HUES64 (cell line): ENCODE data around the gene MIF4GD.
A peak's percentile ranks its signal among the peaks of the same experiment; 100 is the strongest.

Experiments used
- H3K27ac ChIP-seq: 2 replicates; pipeline ENCODE4 v1.7.0; 2013; ENCODE audit warnings: low read depth, low read length, inconsistent platforms
- H3K27me3 ChIP-seq: 2 replicates; pipeline ENCODE4 v1.6.1; 2013; ENCODE audit warnings: mild to moderate bottlenecking, low read length; ENCODE audit not compliant: insufficient read depth
- H3K36me3 ChIP-seq: 2 replicates; pipeline ENCODE4 v1.6.1; 2013; ENCODE audit warnings: mild to moderate bottlenecking, low read length; ENCODE audit not compliant: insufficient read depth
- H3K4me1 ChIP-seq: 2 replicates; pipeline ENCODE4 v1.6.1; 2013; ENCODE audit warnings: mild to moderate bottlenecking, low read length, moderate library complexity; ENCODE audit not compliant: insufficient read depth
- H3K4me3 ChIP-seq: 2 replicates; pipeline ENCODE4 v1.5.1; 2013; ENCODE audit warnings: mild to moderate bottlenecking, low read length, moderate library complexity
- H3K9ac ChIP-seq: 2 replicates; pipeline ENCODE4 v1.6.1; 2013; ENCODE audit warnings: mild to moderate bottlenecking, low read depth, low read length
- H3K9me3 ChIP-seq: 2 replicates; pipeline ENCODE4 v1.6.1; 2013; ENCODE audit warnings: low read depth, low read length; ENCODE audit not compliant: insufficient read depth
- WGBS: fragments of 150-250, 120-280 bp; methylation state at CpG from one replicate; pipeline ENCODE4 v1.1.7; 2013; ENCODE audit warnings: missing lambda C conversion rate; 5-methylcytosine and 5-hydroxymethylcytosine counted together

The MIF4GD gene

DNA sequence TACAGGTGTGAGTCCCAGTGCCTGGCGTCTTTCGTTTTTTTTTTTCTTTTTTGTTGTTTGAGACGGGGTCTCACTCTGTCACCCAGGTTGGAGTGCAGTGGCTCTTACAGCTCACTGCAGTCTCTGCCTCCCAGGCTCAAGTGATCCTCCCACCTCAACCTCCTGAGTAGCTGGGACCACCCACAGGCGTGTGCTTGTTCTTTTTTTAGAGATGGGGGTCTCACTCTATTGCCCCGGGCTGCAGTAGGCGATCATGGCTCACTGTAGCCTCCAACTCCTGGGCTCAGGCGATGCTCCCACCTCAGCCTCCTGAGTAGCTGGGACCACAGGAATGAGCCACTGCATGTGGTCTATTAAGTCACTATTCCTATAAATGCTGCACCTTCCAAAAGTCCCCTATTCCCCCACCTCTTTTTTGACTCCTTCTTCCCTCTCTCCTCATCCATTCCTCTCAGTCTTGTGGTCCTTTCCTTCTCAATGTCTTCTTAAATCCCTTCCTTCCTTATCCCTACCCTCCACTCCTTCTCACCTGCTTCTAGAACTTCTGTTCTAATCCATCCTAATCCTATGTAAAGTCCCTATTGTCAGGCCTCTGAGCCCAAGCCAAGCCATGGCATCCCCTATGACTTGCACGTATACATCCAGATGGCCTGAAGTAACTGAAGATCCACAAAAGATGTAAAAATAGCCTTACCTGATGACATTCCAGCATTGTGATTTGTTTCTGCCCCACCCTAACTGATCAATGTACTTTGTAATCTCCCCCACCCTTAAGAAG, 18.8 kb downstream of the MIF4GD start:
- Histone ChIP-seq H3K4me1 (peaks cover 10% of the 10 kb centered on the region), H3K27me3 (no peaks in the 10 kb centered on the region), H3K9ac (no peak overlapping the region), H3K36me3 (no peaks in the 10 kb centered on the region), H3K27ac (no peak overlapping the region), H3K9me3 (no peaks in the 10 kb centered on the region), H3K4me3 (no peak overlapping the region)
- WGBS, result 93% methylated on average over 8 of the region's 8 CpGs

DNA sequence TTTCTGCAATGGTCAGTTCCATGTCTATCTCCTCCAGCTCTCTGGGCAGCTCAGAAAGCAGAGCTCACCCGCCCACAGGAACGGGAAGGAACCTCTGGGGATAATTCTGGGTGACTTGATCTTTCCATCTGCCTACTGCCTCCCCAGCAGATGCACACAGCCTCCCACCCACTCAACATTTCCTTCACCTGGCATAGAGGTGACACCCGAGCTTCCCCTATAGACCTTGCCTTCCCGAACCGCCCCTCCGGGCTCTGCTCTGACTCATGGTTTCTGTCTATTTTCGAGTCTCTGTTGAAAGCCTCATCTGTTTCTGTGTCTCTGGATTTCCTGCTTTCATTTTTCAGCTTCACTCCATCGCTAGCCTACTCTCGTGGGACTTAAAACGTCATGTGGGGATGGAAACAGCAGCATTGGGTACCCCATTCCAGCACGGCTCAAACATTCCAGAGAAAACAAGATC, 21.0 kb downstream of the MIF4GD start:
- Histone ChIP-seq H3K4me3 (no peak overlapping the region), H3K9me3 (no peaks in the 10 kb centered on the region), H3K36me3 (peaks cover 15% of the 10 kb centered on the region), H3K9ac (no peak overlapping the region), H3K27ac (no peak overlapping the region), H3K4me1 (peaks cover 10% of the 10 kb centered on the region), H3K27me3 (no peaks in the 10 kb centered on the region)
- 88% methylated on average over 11 of the region's 11 CpGs for WGBS

DNA sequence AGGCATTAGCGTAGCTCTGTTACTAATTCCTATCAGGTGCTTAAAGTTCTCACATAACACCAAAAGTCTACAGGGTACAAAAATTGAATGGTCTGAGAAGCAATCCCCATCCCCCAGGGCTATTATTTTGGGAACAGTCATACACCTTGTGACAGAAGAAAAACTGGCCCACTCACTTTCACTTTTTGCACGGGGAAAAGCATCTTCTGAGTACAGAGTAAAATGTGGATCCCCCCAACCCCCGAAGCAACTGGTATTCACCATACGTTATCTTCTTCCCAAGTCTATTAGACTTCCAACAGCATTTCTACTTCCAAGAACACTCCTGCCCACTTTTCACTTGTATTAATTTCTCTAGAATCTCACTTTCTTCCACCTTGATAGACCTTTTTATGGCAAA, 21.5 kb downstream of the MIF4GD start:
- H3K9ac ChIP-seq, result no peak overlapping the region
- H3K4me1 ChIP-seq, result peaks cover 10% of the 10 kb centered on the region
- H3K27ac ChIP-seq, result no peak overlapping the region
- H3K4me3 ChIP-seq, result no peak overlapping the region
- 89% methylated on average over 4 of the region's 4 CpGs for WGBS
- H3K36me3 ChIP-seq, result peaks cover 20% of the 10 kb centered on the region
- no peaks in the 10 kb centered on the region for H3K9me3 ChIP-seq
- H3K27me3 ChIP-seq, result no peaks in the 10 kb centered on the region

DNA sequence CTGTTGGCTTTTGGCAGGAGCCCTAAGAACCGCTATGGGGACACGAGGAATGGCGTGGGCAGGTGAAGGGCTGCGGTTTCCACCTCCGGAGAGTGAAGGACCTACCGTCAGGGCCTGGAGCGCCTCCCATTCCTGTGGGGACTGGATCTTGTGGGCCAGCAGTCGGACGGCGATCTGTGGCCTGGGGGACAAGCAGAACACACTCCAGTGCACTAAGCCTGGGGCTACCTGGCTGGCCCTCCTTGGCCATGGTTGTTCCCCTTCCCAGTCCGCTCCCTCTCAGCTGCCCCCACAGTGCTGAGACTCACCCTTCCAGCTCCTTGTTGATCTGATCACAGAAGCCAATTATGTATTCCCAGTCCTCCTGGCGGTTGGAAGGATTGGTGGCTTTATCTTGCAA, 24.6 kb downstream of the MIF4GD start:
- no peak overlapping the region for H3K4me3 ChIP-seq
- no peak overlapping the region for H3K27ac ChIP-seq
- H3K4me1 ChIP-seq, result peaks cover 10% of the 10 kb centered on the region
- H3K27me3 ChIP-seq, result no peaks in the 10 kb centered on the region
- peaks cover 52% of the 10 kb centered on the region for H3K36me3 ChIP-seq
- no peak overlapping the region for H3K9ac ChIP-seq
- no peaks in the 10 kb centered on the region for H3K9me3 ChIP-seq
- WGBS, result 95% methylated on average over 12 of the region's 12 CpGs

DNA sequence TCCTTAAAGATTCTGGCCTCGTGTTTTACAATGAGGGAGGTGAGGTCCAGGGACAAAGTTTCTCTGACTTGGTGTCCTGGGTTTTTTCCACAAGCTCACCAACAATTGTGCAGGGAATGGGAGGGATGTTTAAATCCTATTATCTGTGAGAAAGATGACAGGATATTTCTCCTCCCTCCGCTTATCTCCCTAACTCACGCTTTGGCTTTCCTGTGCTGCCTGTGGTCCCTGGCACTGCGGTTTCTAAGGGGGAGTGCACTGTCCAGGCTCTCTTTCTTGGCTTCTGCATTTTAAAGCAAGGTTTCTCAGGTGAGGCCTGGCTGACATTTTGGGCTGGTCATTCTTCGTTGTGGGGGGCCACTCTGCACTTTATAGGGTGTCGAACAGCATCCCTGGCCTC, 26.0 kb downstream of the MIF4GD start:
- Histone ChIP-seq H3K9ac (no peak overlapping the region), H3K36me3 (peaks cover 58% of the 10 kb centered on the region), H3K4me1 (peaks cover 6% of the 10 kb centered on the region), H3K27me3 (no peaks in the 10 kb centered on the region), H3K27ac (no peak overlapping the region), H3K9me3 (no peaks in the 10 kb centered on the region), H3K4me3 (no peak overlapping the region)
- 93% methylated on average over 6 of the region's 6 CpGs for WGBS

DNA sequence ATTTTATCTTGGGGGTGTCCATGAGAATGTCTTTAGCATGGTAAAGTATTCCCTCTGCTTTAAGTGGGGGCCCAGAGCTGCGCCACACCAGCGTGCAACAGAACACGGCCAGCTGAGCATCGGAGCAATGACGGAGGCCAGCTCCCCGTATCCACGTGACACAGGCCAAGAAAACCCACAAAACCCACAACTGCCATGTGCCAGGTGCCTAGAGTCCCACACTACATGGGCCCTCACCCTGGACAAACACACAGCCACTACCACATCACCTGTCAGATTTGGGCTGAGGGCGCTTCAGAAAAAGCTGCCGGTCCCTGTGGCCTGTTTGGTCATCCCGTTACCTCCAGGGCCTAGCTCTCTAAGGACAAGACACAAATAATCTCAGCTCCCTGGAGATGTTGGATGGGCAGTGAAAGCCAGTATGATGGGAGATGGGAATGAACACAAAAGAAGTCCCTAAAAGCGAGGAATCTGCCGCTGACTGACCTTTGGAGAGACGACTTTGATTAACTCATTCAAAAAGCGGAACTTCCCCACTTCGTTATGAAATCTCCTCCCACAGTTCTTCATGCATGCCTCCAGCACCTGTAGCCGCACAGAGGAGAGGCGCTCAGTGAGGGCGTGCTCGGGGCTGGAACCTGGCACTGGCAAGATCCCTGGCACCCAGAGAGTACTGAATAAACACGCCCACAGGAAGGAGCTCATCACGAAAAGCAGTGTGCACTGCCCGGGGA, 26.7 kb downstream of the MIF4GD start:
- Histone ChIP-seq H3K9ac (no peak overlapping the region), H3K4me3 (no peak overlapping the region), H3K27ac (no peak overlapping the region), H3K4me1 (no peaks in the 10 kb centered on the region), H3K9me3 (no peaks in the 10 kb centered on the region), H3K36me3 (peaks cover 64% of the 10 kb centered on the region), H3K27me3 (no peaks in the 10 kb centered on the region)
- 93% methylated on average over 22 of the region's 22 CpGs for WGBS

DNA sequence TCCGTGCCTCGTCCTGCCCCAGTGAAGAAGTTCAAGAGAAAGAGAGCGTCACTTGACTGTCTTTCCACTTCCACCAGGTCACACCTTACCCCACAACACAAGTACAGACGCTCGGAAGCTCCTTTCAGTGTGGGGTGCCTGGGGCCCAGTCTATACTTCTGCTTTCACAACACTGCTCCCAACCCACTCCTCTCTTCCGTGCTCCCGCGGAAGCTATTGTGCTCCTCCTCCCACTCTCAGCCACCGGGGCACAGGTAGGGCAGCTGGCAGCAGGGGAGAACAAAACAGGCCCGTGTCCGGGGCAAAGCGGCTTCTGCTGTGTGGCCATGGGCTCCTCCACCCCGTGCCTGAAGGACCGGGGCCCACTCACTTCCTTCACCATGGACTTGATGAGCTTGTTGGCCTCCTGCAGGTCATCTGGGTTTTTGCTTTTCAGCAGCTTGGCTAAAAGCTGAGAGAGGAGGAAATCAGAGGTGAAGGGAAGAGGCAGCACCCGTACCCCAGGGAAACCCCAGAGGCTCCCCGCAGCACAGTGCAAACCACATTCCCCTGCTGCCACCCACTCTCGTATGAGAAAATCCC, 28.5 kb downstream of the MIF4GD start:
- Histone ChIP-seq H3K9ac (no peak overlapping the region), H3K4me1 (no peaks in the 10 kb centered on the region), H3K9me3 (no peaks in the 10 kb centered on the region), H3K4me3 (no peak overlapping the region), H3K27ac (no peak overlapping the region), H3K36me3 (peaks cover 80% of the 10 kb centered on the region), H3K27me3 (no peaks in the 10 kb centered on the region)
- 97% methylated on average over 17 of the region's 17 CpGs for WGBS

DNA sequence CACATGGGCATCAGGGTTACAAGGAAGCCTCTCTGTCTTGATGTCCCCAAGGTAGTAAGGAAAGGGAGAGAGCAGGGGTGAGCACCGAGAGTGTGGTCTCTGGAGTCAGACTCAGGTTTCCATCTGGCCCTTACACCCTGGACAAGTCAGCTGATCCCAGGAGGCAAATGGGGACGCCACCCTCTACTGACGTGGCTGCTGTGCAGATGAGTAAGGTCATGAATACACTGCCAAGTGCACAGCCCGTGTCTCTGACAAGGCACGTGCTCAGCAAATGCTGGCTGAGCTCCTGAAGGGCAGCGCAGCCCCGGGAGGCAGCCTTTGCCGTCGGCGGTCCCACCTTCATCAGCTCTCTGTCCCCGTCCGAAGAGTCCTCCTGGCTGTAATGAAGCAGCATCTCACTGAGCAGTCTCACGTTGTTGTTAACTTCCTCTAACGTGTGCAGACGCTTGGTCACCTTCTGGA, 29.0 kb downstream of the MIF4GD start:
- H3K9ac ChIP-seq, result no peak overlapping the region
- no peaks in the 10 kb centered on the region for H3K27me3 ChIP-seq
- H3K4me3 ChIP-seq, result no peak overlapping the region
- no peak overlapping the region for H3K27ac ChIP-seq
- WGBS, result 94% methylated on average over 15 of the region's 15 CpGs
- H3K36me3 ChIP-seq, result peaks cover 86% of the 10 kb centered on the region
- no peaks in the 10 kb centered on the region for H3K4me1 ChIP-seq
- no peaks in the 10 kb centered on the region for H3K9me3 ChIP-seq

DNA sequence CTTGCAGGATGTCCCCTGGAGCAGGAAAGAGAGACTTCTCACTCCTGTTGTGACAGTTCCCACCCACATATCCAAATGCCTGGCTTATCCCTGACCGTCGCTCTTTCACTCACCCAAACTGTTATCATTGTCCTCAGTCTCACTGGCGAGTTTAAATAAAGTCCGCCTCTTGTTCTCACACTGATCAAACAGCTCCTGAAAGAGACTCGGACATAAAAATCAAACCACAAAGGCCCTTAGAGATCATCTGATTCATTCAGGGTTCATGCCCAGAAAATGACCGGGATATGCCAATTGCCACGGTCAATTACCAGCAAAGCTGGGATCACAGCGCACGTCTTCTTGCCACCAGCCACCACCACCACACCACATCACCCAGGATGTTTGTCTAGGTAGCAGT, 29.5 kb downstream of the MIF4GD start:
- H3K36me3 ChIP-seq, result peaks cover 90% of the 10 kb centered on the region
- H3K4me1 ChIP-seq, result no peaks in the 10 kb centered on the region
- H3K9me3 ChIP-seq, result no peaks in the 10 kb centered on the region
- H3K27me3 ChIP-seq, result no peaks in the 10 kb centered on the region
- 96% methylated on average over 9 of the region's 9 CpGs for WGBS
- H3K4me3 ChIP-seq, result no peak overlapping the region
- no peak overlapping the region for H3K9ac ChIP-seq
- no peak overlapping the region for H3K27ac ChIP-seq

DNA sequence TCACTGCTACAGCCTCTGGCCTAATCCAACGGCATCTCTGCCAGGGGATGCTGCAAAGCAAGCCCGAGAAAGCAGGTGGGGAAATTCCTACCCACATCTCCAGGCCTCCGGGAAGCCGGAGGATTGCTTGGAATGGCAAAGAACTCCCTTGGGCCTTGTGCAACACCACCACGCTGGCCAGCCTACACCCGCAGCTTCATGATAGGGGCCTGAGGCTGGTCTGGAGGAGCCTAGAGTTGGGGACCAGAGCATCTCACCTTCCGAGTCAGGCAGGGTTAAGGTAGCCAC, 29.9 kb downstream of the MIF4GD start:
- H3K9me3 ChIP-seq, result no peaks in the 10 kb centered on the region
- no peak overlapping the region for H3K27ac ChIP-seq
- no peaks in the 10 kb centered on the region for H3K4me1 ChIP-seq
- H3K4me3 ChIP-seq, result no peak overlapping the region
- 95% methylated on average over 7 of the region's 7 CpGs for WGBS
- no peak overlapping the region for H3K9ac ChIP-seq
- H3K36me3 ChIP-seq, result peaks cover 90% of the 10 kb centered on the region
- H3K27me3 ChIP-seq, result no peaks in the 10 kb centered on the region

DNA sequence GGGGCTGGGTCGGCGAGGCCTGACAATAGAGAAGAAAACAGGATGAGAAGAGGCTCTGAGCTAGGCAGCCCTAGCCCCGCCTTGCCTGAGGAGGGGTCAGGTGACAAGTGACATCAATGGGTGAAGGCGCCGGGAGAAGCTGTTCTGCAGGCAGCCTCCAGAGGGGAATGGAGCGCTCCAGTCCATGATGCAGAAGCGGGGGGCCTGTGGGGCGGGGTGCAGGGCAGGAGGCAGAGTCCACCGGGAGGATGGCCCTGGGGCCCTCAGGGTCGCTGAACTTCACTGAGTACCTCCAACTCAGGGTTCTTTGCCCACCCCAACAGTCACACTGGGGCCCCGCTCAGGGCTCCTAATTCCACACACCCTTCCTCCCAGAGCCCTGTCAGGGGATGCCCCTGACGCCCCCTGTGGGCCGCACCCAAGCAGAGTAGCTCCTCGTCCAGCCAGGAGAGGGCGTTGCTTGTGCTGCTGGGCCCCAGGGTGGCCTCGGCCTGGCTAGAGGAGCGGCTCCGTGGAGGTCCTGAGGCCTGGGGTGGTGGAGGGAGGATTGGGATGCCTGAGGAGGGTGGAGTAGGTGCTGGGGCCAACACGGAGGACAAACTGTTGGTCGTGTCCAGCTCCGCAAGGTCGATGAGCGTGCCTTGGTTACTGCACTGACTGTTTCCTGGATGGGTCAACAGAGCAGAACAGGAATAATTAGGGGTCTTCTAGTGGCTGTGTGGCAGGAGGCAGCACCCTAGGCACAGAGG, 30.5 kb downstream of the MIF4GD start:
- Histone ChIP-seq H3K9ac (no peak overlapping the region), H3K27ac (peak overlapping the region; percentile 37; the same call in 1 of the 2 replicates), H3K4me1 (no peaks in the 10 kb centered on the region), H3K9me3 (no peaks in the 10 kb centered on the region), H3K27me3 (no peaks in the 10 kb centered on the region), H3K36me3 (peaks cover 90% of the 10 kb centered on the region), H3K4me3 (no peak overlapping the region)
- 73% methylated on average over 23 of the region's 23 CpGs for WGBS
